ENCODE data around the gene NCAPG2.

- TF ChIP-seq, protein P1, sequence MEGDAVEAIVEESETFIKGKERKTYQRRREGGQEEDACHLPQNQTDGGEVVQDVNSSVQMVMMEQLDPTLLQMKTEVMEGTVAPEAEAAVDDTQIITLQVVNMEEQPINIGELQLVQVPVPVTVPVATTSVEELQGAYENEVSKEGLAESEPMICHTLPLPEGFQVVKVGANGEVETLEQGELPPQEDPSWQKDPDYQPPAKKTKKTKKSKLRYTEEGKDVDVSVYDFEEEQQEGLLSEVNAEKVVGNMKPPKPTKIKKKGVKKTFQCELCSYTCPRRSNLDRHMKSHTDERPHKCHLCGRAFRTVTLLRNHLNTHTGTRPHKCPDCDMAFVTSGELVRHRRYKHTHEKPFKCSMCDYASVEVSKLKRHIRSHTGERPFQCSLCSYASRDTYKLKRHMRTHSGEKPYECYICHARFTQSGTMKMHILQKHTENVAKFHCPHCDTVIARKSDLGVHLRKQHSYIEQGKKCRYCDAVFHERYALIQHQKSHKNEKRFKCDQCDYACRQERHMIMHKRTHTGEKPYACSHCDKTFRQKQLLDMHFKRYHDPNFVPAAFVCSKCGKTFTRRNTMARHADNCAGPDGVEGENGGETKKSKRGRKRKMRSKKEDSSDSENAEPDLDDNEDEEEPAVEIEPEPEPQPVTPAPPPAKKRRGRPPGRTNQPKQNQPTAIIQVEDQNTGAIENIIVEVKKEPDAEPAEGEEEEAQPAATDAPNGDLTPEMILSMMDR (conservative IDR thresholded peaks at IDR 0.05; ENCODE audit: low read length): no peak
- TF ChIP-seq EZH2phosphoT487 (IDR thresholded peaks at IDR 0.05; ENCODE audit: borderline replicate concordance, low read depth, low read length): no peak
Observed at GRCh38 chr7:158642149-158642548, 62.5 kb downstream of the NCAPG2 start.
